OCI-LY3 (cell line): Measurements from ENCODE around the gene DDX4.

Experiments used
- H2AFZ ChIP-seq: fragments of 200-600, 300-600 bp; shearing (Covaris generic); 2 replicates; pipeline ENCODE4 v1.6.0; 2014; ENCODE audit warnings: antibody characterized with exemption, low read depth, low read length
- H3K27ac ChIP-seq: fragments of 200-600, 300-600 bp; sonication (generic); 2 replicates; pipeline ENCODE4 v1.5.1; 2014; ENCODE audit warnings: mild to moderate bottlenecking, low read length, moderate library complexity, mixed read lengths
- H3K27me3 ChIP-seq: fragments of 200-600, 300-600 bp; sonication (generic); 2 replicates; pipeline ENCODE4 v1.6.1; 2014; ENCODE audit warnings: low read depth, low read length, mixed read lengths
- H3K36me3 ChIP-seq: fragments of 200-600, 300-600 bp; sonication (generic); replicated peaks from 2 replicates; pipeline ENCODE3; 2014; ENCODE audit warnings: low read depth, low read length, mixed read lengths
- H3K4me1 ChIP-seq: fragments of 300-600, 200-600 bp; sonication (generic); 2 replicates; pipeline ENCODE4 v1.6.1; 2014; ENCODE audit warnings: low read length, mixed read lengths
- H3K4me2 ChIP-seq: fragments of 200-600, 300-600 bp; sonication (generic); 2 replicates; pipeline ENCODE4 v1.6.1; 2014; ENCODE audit warnings: low read length, mixed read lengths
- H3K4me3 ChIP-seq: fragments of 300-600, 200-600 bp; sonication (generic); 2 replicates; pipeline ENCODE4 v1.5.1; 2014; ENCODE audit warnings: antibody characterized with exemption, mild to moderate bottlenecking, low read length, moderate library complexity
- H3K79me2 ChIP-seq: fragments of 300-600, 200-600 bp; shearing (Covaris generic); 2 replicates; pipeline ENCODE4 v1.6.1; 2014; ENCODE audit warnings: mild to moderate bottlenecking, low read length, mixed read lengths
- H3K9ac ChIP-seq: fragments of 300-600, 200-600 bp; shearing (Covaris generic); 2 replicates; pipeline ENCODE4 v1.6.0; 2014; ENCODE audit warnings: mild to moderate bottlenecking, low read length, moderate library complexity
- H3K9me3 ChIP-seq: fragments of 200-600, 300-600 bp; shearing (Covaris generic); 2 replicates; pipeline ENCODE4 v1.6.1; 2014; ENCODE audit warnings: low read length, mixed read lengths; ENCODE audit not compliant: insufficient read depth
- H4K20me1 ChIP-seq: fragments of 200-600, 300-600 bp; sonication (generic); 2 replicates; pipeline ENCODE4 v1.6.1; 2016; ENCODE audit warnings: low read length, mixed read lengths; ENCODE audit not compliant: insufficient read depth
- EZH2phosphoT487 ChIP-seq: fragments of 200-600 bp; shearing (Covaris generic); IDR thresholded peaks from 2 replicates; pipeline ENCODE4 v1.6.1; 2018; ENCODE audit warnings: antibody characterized with exemption, mixed run types, low read depth
- TF ChIP-seq, protein P1 (sequence below): fragments of 200-600, 300-600 bp; sonication (generic); IDR thresholded peaks from 2 replicates; pipeline ENCODE4 v1.5.1; 2014; ENCODE audit warnings: antibody characterized with exemption, low read length, low read depth

Gene DDX4

GRCh38 chr5:55820488-55820887 is 82.6 kb downstream of the DDX4 start:
- no peaks in the 10 kb centered on the region for H3K9me3 ChIP-seq
- no peaks in the 10 kb centered on the region for H3K79me2 ChIP-seq
- H3K4me3 ChIP-seq: no peak overlapping the region
- H3K27me3 ChIP-seq: no peaks in the 10 kb centered on the region
- no peaks in the 10 kb centered on the region for H3K36me3 ChIP-seq
- no peak overlapping the region for H3K4me2 ChIP-seq
- TF ChIP-seq, protein P1, sequence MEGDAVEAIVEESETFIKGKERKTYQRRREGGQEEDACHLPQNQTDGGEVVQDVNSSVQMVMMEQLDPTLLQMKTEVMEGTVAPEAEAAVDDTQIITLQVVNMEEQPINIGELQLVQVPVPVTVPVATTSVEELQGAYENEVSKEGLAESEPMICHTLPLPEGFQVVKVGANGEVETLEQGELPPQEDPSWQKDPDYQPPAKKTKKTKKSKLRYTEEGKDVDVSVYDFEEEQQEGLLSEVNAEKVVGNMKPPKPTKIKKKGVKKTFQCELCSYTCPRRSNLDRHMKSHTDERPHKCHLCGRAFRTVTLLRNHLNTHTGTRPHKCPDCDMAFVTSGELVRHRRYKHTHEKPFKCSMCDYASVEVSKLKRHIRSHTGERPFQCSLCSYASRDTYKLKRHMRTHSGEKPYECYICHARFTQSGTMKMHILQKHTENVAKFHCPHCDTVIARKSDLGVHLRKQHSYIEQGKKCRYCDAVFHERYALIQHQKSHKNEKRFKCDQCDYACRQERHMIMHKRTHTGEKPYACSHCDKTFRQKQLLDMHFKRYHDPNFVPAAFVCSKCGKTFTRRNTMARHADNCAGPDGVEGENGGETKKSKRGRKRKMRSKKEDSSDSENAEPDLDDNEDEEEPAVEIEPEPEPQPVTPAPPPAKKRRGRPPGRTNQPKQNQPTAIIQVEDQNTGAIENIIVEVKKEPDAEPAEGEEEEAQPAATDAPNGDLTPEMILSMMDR: no peak
- no peak for TF ChIP-seq EZH2phosphoT487
- no peak overlapping the region for H3K27ac ChIP-seq
- H3K4me1 ChIP-seq: peaks cover 7% of the 10 kb centered on the region; the same call in 1 of the 2 replicates
- H2AFZ ChIP-seq: no peak overlapping the region
- no peak overlapping the region for H3K9ac ChIP-seq
- no peaks in the 10 kb centered on the region for H4K20me1 ChIP-seq

GRCh38 chr5:55821731-55822512 is 84.1 kb downstream of the DDX4 start:
- no peak overlapping the region for H3K27ac ChIP-seq
- no peak for TF ChIP-seq EZH2phosphoT487
- TF ChIP-seq, protein P1: no peak
- H3K9me3 ChIP-seq: no peaks in the 10 kb centered on the region
- no peaks in the 10 kb centered on the region for H3K36me3 ChIP-seq
- H4K20me1 ChIP-seq: no peaks in the 10 kb centered on the region
- H3K27me3 ChIP-seq: no peaks in the 10 kb centered on the region
- H2AFZ ChIP-seq: no peak overlapping the region
- H3K4me2 ChIP-seq: no peak overlapping the region
- no peak overlapping the region for H3K4me3 ChIP-seq
- no peak overlapping the region for H3K9ac ChIP-seq
- peaks cover 14% of the 10 kb centered on the region for H3K4me1 ChIP-seq
- H3K79me2 ChIP-seq: no peaks in the 10 kb centered on the region

- H3K79me2 ChIP-seq: no peaks in the 10 kb centered on the region
- H3K36me3 ChIP-seq: no peaks in the 10 kb centered on the region
- H3K4me1 ChIP-seq: peaks cover 14% of the 10 kb centered on the region
- H3K9ac ChIP-seq: no peak overlapping the region
- no peaks in the 10 kb centered on the region for H3K27me3 ChIP-seq
- no peak overlapping the region for H3K27ac ChIP-seq
- no peak overlapping the region for H2AFZ ChIP-seq
- no peaks in the 10 kb centered on the region for H3K9me3 ChIP-seq
- no peak for TF ChIP-seq EZH2phosphoT487
- TF ChIP-seq, protein P1: no peak
- H3K4me2 ChIP-seq: no peak overlapping the region
- H4K20me1 ChIP-seq: no peaks in the 10 kb centered on the region
- no peak overlapping the region for H3K4me3 ChIP-seq
Measured at GRCh38 chr5:55823151-55823796, 85.4 kb downstream of the DDX4 start.

GRCh38 chr5:55829956-55830355 is 92.1 kb downstream of the DDX4 start:
- peaks cover 30% of the 10 kb centered on the region for H3K4me1 ChIP-seq
- peak overlapping the region; percentile 2; the same call in 1 of the 2 replicates for H3K4me2 ChIP-seq
- no peak overlapping the region for H3K9ac ChIP-seq
- no peak overlapping the region for H3K27ac ChIP-seq
- H3K4me3 ChIP-seq: no peak overlapping the region
- no peaks in the 10 kb centered on the region for H3K9me3 ChIP-seq
- H2AFZ ChIP-seq: no peak overlapping the region
- no peaks in the 10 kb centered on the region for H4K20me1 ChIP-seq
- H3K27me3 ChIP-seq: no peaks in the 10 kb centered on the region
- no peaks in the 10 kb centered on the region for H3K36me3 ChIP-seq
- H3K79me2 ChIP-seq: no peaks in the 10 kb centered on the region
- TF ChIP-seq EZH2phosphoT487: no peak
- TF ChIP-seq, protein P1: no peak
